Parathyroid adenoma (tissue), 2 donors: ENCODE measurements around the gene CADM1.

Source experiments
- H2AFZ ChIP-seq: fragments of 300-600 bp; sonication (generic); one replicate; pipeline ENCODE4 v1.7.0; 2017; ENCODE audit warnings: antibody characterized with exemption, mild to moderate bottlenecking
- H3K27ac ChIP-seq: fragments of 300-600 bp; sonication (generic); one replicate; pipeline ENCODE4 v1.7.0; 2017
- H3K27me3 ChIP-seq: fragments of 300-600 bp; sonication (generic); one replicate; pipeline ENCODE4 v1.7.0; 2017; ENCODE audit warnings: low read length; ENCODE audit not compliant: control insufficient read depth, insufficient read depth
- H3K36me3 ChIP-seq: fragments of 300-600 bp; sonication (generic); one replicate; pipeline ENCODE4 v1.7.0; 2017; ENCODE audit warnings: low read length; ENCODE audit not compliant: control insufficient read depth, insufficient read depth
- H3K4me1 ChIP-seq: fragments of 300-600 bp; sonication (generic); one replicate; pipeline ENCODE4 v1.7.0; 2017; ENCODE audit warnings: control low read depth
- H3K4me2 ChIP-seq: fragments of 300-600 bp; sonication (generic); one replicate; pipeline ENCODE4 v1.7.0; 2017; ENCODE audit warnings: low read length
- H3K4me3 ChIP-seq: fragments of 300-600 bp; sonication (generic); one replicate; pipeline ENCODE4 v1.7.0; 2017; ENCODE audit warnings: low read depth, low read length
- H3K79me2 ChIP-seq: fragments of 300-600 bp; sonication (generic); one replicate; pipeline ENCODE4 v1.7.0; 2017; ENCODE audit warnings: control low read depth
- H3K9ac ChIP-seq: fragments of 300-600 bp; sonication (generic); one replicate; pipeline ENCODE4 v1.7.0; 2017; ENCODE audit warnings: mild to moderate bottlenecking
- H3K9me3 ChIP-seq: fragments of 300-600 bp; sonication (generic); one replicate; pipeline ENCODE4 v1.7.0; 2017; ENCODE audit warnings: low read length; ENCODE audit not compliant: control insufficient read depth
- TF ChIP-seq, protein P1 (sequence below): fragments of 300-600 bp; sonication (generic); IDR thresholded peaks from one replicate; pipeline ENCODE4 v1.7.0; 2017; ENCODE audit warnings: antibody characterized with exemption, mild to moderate bottlenecking
- donor health status: primary hyperparathyroidism.

The CADM1 gene

GRCh38 chr11:115535781-115536180, 31.6 kb upstream of the CADM1 start:
- H3K27ac ChIP-seq, result no peak overlapping the region
- H3K4me2 ChIP-seq, result no peak overlapping the region
- H3K27me3 ChIP-seq, result no peaks in the 10 kb centered on the region
- H3K36me3 ChIP-seq, result no peaks in the 10 kb centered on the region
- H3K4me1 ChIP-seq, result no peaks in the 10 kb centered on the region
- no peak overlapping the region for H2AFZ ChIP-seq
- no peak overlapping the region for H3K9ac ChIP-seq
- TF ChIP-seq, protein P1, sequence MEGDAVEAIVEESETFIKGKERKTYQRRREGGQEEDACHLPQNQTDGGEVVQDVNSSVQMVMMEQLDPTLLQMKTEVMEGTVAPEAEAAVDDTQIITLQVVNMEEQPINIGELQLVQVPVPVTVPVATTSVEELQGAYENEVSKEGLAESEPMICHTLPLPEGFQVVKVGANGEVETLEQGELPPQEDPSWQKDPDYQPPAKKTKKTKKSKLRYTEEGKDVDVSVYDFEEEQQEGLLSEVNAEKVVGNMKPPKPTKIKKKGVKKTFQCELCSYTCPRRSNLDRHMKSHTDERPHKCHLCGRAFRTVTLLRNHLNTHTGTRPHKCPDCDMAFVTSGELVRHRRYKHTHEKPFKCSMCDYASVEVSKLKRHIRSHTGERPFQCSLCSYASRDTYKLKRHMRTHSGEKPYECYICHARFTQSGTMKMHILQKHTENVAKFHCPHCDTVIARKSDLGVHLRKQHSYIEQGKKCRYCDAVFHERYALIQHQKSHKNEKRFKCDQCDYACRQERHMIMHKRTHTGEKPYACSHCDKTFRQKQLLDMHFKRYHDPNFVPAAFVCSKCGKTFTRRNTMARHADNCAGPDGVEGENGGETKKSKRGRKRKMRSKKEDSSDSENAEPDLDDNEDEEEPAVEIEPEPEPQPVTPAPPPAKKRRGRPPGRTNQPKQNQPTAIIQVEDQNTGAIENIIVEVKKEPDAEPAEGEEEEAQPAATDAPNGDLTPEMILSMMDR, result no peak
- no peak overlapping the region for H3K4me3 ChIP-seq
- H3K9me3 ChIP-seq, result no peaks in the 10 kb centered on the region
- no peaks in the 10 kb centered on the region for H3K79me2 ChIP-seq

DNA sequence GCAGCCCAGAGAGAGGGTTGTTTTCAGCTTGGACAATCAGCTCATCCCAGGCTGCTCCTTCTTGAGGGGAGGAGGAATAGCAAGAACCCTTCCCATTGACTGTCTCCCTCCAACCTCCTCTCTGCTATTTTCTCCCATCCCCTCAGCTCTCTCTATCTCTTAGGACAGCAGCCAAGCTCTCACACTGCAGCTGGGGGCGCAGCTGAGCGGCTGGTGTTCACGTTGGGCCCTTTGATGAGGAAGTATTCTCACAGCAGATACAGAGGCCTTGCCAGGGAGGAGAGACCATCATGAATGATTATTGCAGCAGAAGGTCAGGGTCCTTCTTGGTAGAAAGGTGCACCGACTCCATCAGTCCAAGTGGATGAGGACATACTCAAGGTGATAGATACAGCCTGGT, 26.5 kb upstream of the CADM1 start:
- no peak overlapping the region for H3K27ac ChIP-seq
- no peaks in the 10 kb centered on the region for H3K27me3 ChIP-seq
- no peak overlapping the region for H3K9ac ChIP-seq
- H2AFZ ChIP-seq, result no peak overlapping the region
- H3K4me1 ChIP-seq, result no peaks in the 10 kb centered on the region
- no peak overlapping the region for H3K4me3 ChIP-seq
- H3K9me3 ChIP-seq, result no peaks in the 10 kb centered on the region
- no peaks in the 10 kb centered on the region for H3K79me2 ChIP-seq
- H3K4me2 ChIP-seq, result no peak overlapping the region
- no peaks in the 10 kb centered on the region for H3K36me3 ChIP-seq
- TF ChIP-seq, protein P1, result no peak

DNA sequence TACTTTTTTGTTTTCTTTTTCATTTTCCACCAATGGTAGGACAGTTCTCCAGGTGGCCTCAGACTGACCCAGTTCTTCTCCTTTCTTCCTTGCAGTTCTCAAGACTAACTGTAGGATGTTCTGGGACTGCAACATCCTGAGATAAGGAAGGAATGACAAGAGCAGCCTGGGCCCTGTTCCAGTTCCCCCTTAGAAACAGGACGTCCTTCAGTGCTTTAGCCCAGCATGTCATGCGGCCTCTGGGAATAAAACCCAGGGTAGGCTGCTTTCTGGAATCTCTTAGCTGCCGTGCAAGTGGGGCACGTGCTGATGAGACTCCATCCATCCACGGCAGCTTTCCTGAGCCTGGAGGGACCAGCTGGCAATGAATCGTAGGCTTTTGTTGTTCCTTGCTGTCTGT, 24.0 kb upstream of the CADM1 start:
- Histone ChIP-seq H3K9ac (no peak overlapping the region), H3K4me3 (no peak overlapping the region), H3K27ac (no peak overlapping the region), H3K4me1 (no peaks in the 10 kb centered on the region), H3K27me3 (no peaks in the 10 kb centered on the region), H3K4me2 (no peak overlapping the region), H3K9me3 (no peaks in the 10 kb centered on the region), H2AFZ (no peak overlapping the region), H3K79me2 (no peaks in the 10 kb centered on the region), H3K36me3 (no peaks in the 10 kb centered on the region)
- TF ChIP-seq, protein P1, result no peak

- Histone ChIP-seq H3K4me1 (no peaks in the 10 kb centered on the region), H3K36me3 (no peaks in the 10 kb centered on the region), H3K4me2 (no peak overlapping the region), H3K9ac (no peak overlapping the region), H3K9me3 (no peaks in the 10 kb centered on the region), H3K79me2 (no peaks in the 10 kb centered on the region), H3K27ac (no peak overlapping the region), H2AFZ (no peak overlapping the region), H3K4me3 (no peak overlapping the region), H3K27me3 (no peaks in the 10 kb centered on the region)
- TF ChIP-seq, protein P1, result no peak
These were observed 23.4 kb upstream of the CADM1 start for GRCh38 chr11:115527534-115528125.

GRCh38 chr11:115525531-115526006, 21.4 kb upstream of the CADM1 start:
- no peaks in the 10 kb centered on the region for H3K79me2 ChIP-seq
- no peak overlapping the region for H2AFZ ChIP-seq
- H3K27me3 ChIP-seq, result no peaks in the 10 kb centered on the region
- TF ChIP-seq, protein P1, result no peak
- no peaks in the 10 kb centered on the region for H3K9me3 ChIP-seq
- H3K36me3 ChIP-seq, result no peaks in the 10 kb centered on the region
- no peak overlapping the region for H3K9ac ChIP-seq
- no peak overlapping the region for H3K27ac ChIP-seq
- no peak overlapping the region for H3K4me2 ChIP-seq
- no peaks in the 10 kb centered on the region for H3K4me1 ChIP-seq
- no peak overlapping the region for H3K4me3 ChIP-seq
